ENCODE results near the gene TRIM66. TPM values are rescaled to one million over a fixed set of nuclear protein-coding genes. Genes with fewer than 3 reads are reported as not detected.

The TRIM66 gene
- total RNA-seq, 1 experiment from 2014 or later = 2.1 TPM

GRCh38 chr11:8621147-8621546 lies 61.3 kb downstream of the TRIM66 start:
- Histone ChIP-seq H3K27ac (ENCODE audit: insufficient read length, low read depth, low read length) (no peak overlapping the region), H3K23ac (ENCODE audit: insufficient read length, low read depth, low read length) (no peak overlapping the region), H2AK5ac (ENCODE audit: insufficient read length, low read length) (no peak overlapping the region), H4K8ac (replicated peaks; ENCODE audit: insufficient read length, low read depth, low read length) (no peak overlapping the region), H3K18ac (ENCODE audit: insufficient read length, low read depth, low read length) (no peak overlapping the region), H3K79me2 (ENCODE audit: insufficient read depth, low read length) (no peaks in the 10 kb centered on the region), H4K20me1 (ENCODE audit: control insufficient read depth, insufficient read depth, insufficient read length) (no peaks in the 10 kb centered on the region), H3K9me3 (ENCODE audit: control insufficient read depth, low read depth, low read length) (no peaks in the 10 kb centered on the region), H2BK15ac (ENCODE audit: low read depth, low read length) (no peak overlapping the region), H3K4me1 (ENCODE audit: insufficient read depth, low read length) (no peaks in the 10 kb centered on the region), H3K79me1 (ENCODE audit: insufficient read depth, low read depth, low read length, poor library complexity, severe bottlenecking) (no peaks in the 10 kb centered on the region), H3K9ac (ENCODE audit: extremely low read depth, insufficient read length, low read length) (no peak overlapping the region), H3K27me3 (ENCODE audit: insufficient read depth, low read length) (no peaks in the 10 kb centered on the region), H2BK12ac (ENCODE audit: insufficient read length, low read depth, low read length) (no peak overlapping the region), H4K91ac (ENCODE audit: insufficient read length, low read depth, low read length) (no peak overlapping the region), H3T11ph (ENCODE audit: low read length) (no peak overlapping the region), H3K4ac (ENCODE audit: low read depth, low read length) (no peak overlapping the region), H2AFZ (ENCODE audit: low read length) (no peak overlapping the region), H4K5ac (ENCODE audit: insufficient read length, low read depth, low read length) (no peak overlapping the region), H3K56ac (ENCODE audit: insufficient read length, low read depth, low read length) (no peak overlapping the region), H2BK20ac (ENCODE audit: low read depth, low read length, poor library complexity, severe bottlenecking) (no peak overlapping the region), H3K23me2 (ENCODE audit: insufficient read length, low read depth, low read length, poor library complexity, severe bottlenecking) (no peaks in the 10 kb centered on the region), H3K14ac (ENCODE audit: insufficient read depth, low read length) (no peak overlapping the region), H2BK120ac (ENCODE audit: low read depth, low read length, poor library complexity, severe bottlenecking) (no peak overlapping the region), H3K4me2 (ENCODE audit: insufficient read depth, insufficient read length, low read length) (no peak overlapping the region), H2BK5ac (ENCODE audit: insufficient read length, low read length) (no peak overlapping the region)
- no peak for TF ChIP-seq CTCF (conservative IDR thresholded peaks at IDR 0.05)
- no peak overlapping the region for H3K4me3 Mint-ChIP-seq
- no peaks in the 10 kb centered on the region; the same call in 1 of the 2 replicates for H3K27me3 Mint-ChIP-seq (ENCODE audit: low read depth)
- DNase-seq = peak; percentile 15
- no peaks in the 10 kb centered on the region for H3K4me1 Mint-ChIP-seq
- no peaks in the 10 kb centered on the region for H3K9me3 Mint-ChIP-seq
- H3K36me3 Mint-ChIP-seq (ENCODE audit: insufficient read depth in 1 of 3, low read depth in 3 of 3) = peaks cover 0 to 3% (median 0%) of the 10 kb centered on the region in 3 experiments; a peak in 2 of 7 replicates
- H3K27ac Mint-ChIP-seq = no peak overlapping the region
- no CpG with 5 or more reads among the region's 4 CpGs for WGBS (ENCODE audit: extremely low coverage, insufficient read length, low lambda C conversion rate)
